NB4 (cell line): Measurements from ENCODE around the gene SLC28A2.
"Not testable (repeated sequence)": the region's sequence is repeated elsewhere in the genome, so short reads cannot be mapped to it uniquely, and the experiment has no call there.

Source experiments
- DNase-seq: peaks from one replicate; pipeline ENCODE4 v3.0.0; 2010; ENCODE audit warnings: low read depth
- H3K4me3 ChIP-seq: one replicate; pipeline ENCODE4 v1.5.1; 2011; ENCODE audit warnings: mild to moderate bottlenecking, low read depth, low read length, moderate library complexity
- CTCF ChIP-seq: IDR thresholded peaks from one replicate; pipeline ENCODE4 v1.5.1; 2012; ENCODE audit warnings: low read depth, low read length
- MYC ChIP-seq: IDR thresholded peaks from 2 replicates; pipeline ENCODE4 v1.6.1; 2011; ENCODE audit warnings: low read depth, low read length
- POLR2A ChIP-seq: IDR thresholded peaks from 2 replicates; pipeline ENCODE4 v1.6.1; 2011; ENCODE audit warnings: mild to moderate bottlenecking; ENCODE audit not compliant: insufficient read length; ENCODE audit errors: extremely low read depth
- TF ChIP-seq, protein P1 (sequence below): IDR thresholded peaks from 2 replicates; pipeline ENCODE4 v1.6.1; 2011; ENCODE audit warnings: low read depth, low read length

SLC28A2 gene

DNA sequence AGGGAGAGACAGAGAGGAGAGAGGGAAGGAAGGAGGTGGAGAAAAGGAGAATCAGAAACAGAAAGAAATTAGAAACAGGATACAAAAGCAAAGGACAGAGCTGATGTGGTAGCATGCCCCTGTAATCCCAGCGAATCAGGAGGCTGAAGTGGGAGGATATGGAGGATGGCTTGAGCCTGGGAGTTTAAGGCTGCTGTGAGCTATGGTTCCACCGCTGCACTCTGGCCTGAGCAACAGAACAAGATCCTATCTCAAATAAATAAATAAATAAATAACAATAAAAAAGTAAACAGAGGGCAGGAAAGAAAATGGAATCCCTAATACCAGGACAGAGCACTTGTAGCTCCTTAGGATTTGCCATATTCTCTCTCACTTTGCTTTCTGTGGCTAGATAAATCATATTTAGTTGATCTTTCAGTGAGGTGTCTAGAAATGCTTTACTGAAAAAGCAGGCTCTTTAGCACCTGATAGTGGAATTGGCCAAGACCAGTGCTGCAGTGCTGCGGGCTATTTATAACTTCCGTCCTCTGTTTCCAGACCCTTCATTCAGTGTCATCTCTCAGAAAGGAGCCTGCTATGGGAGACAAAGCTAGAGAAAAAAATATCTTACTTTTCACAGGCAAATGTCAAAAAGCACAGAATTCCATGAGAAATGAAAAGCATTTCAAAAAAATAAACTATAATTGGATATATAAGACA lies 20.0 kb upstream of the SLC28A2 start:
- DNase-seq, result no peak
- H3K4me3 ChIP-seq, result no peak overlapping the region
- no peak for TF ChIP-seq CTCF
- no peak for TF ChIP-seq POLR2A
- TF ChIP-seq, protein P1, sequence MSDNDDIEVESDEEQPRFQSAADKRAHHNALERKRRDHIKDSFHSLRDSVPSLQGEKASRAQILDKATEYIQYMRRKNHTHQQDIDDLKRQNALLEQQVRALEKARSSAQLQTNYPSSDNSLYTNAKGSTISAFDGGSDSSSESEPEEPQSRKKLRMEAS, result no peak
- no peak for TF ChIP-seq MYC

DNA sequence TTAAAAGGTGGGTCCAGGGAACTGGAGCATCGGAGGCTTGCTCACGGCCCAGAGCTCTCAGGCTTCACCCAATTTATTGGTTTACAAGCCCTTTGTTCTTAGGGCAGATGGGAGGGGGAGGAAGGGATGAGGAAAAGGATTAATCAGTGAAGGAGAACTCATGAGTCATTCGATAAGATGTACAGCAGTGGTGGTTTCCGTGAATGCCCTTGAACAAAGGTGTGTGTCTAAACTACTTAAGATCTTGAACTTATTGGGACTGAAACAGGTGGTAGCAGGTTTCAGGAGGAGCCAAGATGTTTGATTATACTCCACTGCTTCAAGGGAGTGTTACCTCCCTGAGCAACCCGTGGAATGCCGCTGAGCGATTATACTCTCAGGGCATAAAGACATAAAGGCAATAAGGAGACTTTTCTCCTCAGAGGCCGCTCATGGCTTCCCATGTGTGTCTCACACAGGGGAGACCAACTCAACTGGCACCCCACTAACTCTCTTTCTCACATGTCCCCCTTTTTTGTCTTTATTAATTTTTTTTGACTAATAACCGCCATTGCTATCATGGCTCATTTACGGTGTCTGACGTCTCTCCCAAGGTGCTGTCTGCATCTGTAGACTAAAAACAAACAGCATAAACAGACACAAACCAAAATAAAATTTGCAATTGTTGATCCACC lies 17.3 kb upstream of the SLC28A2 start:
- no peak for TF ChIP-seq MYC
- TF ChIP-seq POLR2A, result no peak
- TF ChIP-seq CTCF, result no peak
- TF ChIP-seq, protein P1, result no peak
- no peak for DNase-seq
- H3K4me3 ChIP-seq, result no peak overlapping the region

- DNase-seq, H3K4me3 ChIP-seq: not testable (repeated sequence)
Observed at GRCh38 chr15:45236806-45237205, 15.2 kb upstream of the SLC28A2 start.

DNA sequence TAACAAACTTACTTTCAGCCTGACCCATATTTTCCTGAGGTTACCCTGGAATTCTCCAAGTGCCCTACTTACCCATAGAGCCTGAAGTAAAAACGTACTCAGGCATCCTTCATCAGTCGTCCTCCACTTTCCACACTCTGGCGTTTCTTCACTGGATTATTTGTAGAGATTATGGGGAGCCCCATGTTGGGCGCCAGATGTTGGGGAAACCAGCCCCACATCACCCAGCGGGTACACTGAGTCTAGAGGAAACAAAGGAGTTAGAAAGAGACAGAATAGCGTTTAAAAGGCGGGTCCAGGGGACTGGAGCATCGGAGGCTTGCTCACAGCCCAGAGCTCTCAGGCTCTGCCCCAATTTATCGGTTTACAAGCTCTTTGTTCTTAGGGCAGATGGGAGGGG lies 9.7 kb upstream of the SLC28A2 start:
- peak; percentile 6 for DNase-seq
- TF ChIP-seq, protein P1, result no peak
- TF ChIP-seq CTCF, result no peak
- no peak for TF ChIP-seq MYC
- TF ChIP-seq POLR2A, result no peak
- H3K4me3 ChIP-seq, result no peak overlapping the region

DNA sequence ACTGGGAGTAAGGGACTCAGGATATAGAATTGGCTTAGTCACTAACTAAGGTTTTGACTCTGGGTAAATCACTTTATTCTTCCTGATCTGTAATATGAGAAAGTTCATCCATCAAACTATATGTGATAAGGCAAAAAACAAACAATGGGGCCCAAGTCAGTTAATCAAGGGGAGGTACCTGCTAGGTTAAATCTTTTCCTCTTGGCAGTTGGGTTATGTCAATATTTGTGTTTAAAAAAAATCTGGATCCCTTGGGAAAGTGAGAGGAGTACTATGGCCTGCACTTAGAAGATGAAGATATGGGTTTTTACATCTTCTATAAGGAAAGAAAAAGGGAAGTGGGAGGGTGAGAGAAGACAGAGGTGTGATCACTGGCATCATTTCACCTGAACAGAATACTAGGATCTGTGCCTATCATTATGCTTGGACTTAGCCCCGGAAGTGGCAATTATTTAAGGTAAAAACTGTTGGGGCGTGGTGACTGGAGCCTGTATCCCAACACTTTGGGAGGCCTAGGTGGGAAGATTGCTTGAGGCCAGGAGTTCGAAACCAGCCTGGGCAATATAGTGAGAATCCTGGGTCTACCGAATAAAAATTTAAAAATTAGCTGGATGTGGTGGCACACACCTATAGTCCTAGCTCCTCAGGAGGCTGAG lies 2.8 kb upstream of the SLC28A2 start:
- TF ChIP-seq CTCF, result no peak
- TF ChIP-seq, protein P1, result no peak
- TF ChIP-seq POLR2A, result no peak
- TF ChIP-seq MYC, result no peak
- no peak overlapping the region for H3K4me3 ChIP-seq
- DNase-seq, result no peak

GRCh38 chr15:45253330-45253729 lies 1.3 kb downstream of the SLC28A2 start:
- TF ChIP-seq MYC (no peak), CTCF (peak; percentile 34)
- no peak overlapping the region for H3K4me3 ChIP-seq
- peak; percentile 18 for DNase-seq
